Activated naive CD4-positive, alpha-beta T cell treated with anti-CD3 and anti-CD28 coated beads for 36 hours (primary cell): Measurements from ENCODE around the gene OXLD1. TPM values are rescaled to one million over a fixed set of nuclear protein-coding genes. Genes with fewer than 3 reads are reported as not detected.
"Not testable (repeated sequence)": the region's sequence is repeated elsewhere in the genome, so short reads cannot be mapped to it uniquely, and the experiment has no call there.

Experiments used
- CTCF ChIA-PET: fragments of 350-600 bp; sonication (Branson Sonifier 250); formaldehyde crosslinking; loops from one replicate; lab custom pipeline; 2021; ENCODE audit warnings: antibody characterized with exemption; lab: Charles Lee
- DNase-seq: peaks from one replicate; pipeline ENCODE4 v3.0.0-alpha.2; 2020
- H3K27ac Mint-ChIP-seq: one replicate; pipeline ENCODE4 v1.8.0; 2021; ENCODE audit warnings: mild to moderate bottlenecking, mixed read lengths
- H3K27me3 Mint-ChIP-seq: one replicate; pipeline ENCODE4 v1.8.0; 2021; ENCODE audit warnings: low read depth, mixed read lengths
- H3K36me3 Mint-ChIP-seq: one replicate; pipeline ENCODE4 v1.8.0; 2021; ENCODE audit warnings: low read depth, mixed read lengths
- H3K4me1 Mint-ChIP-seq: one replicate; pipeline ENCODE4 v1.8.0; 2021; ENCODE audit warnings: low read depth, mixed read lengths
- H3K4me3 Mint-ChIP-seq: one replicate; pipeline ENCODE4 v1.8.0; 2021; ENCODE audit warnings: mild to moderate bottlenecking, moderate library complexity, mixed read lengths
- H3K9me3 Mint-ChIP-seq: one replicate; pipeline ENCODE4 v1.8.0; 2021; ENCODE audit warnings: mixed read lengths
- intact Hi-C: fragments of 100-400 bp; cut with micrococcal nuclease; formaldehyde crosslinking; loops from one replicate; pipeline ENCODE4 v1.15.1; 2023
- total RNA-seq, 2 experiments: library from RNA; stranded (reverse); gene quantifications; one replicate each; pipeline ENCODE4 v1.2.3, GENCODE V29; 2021

Gene OXLD1
- total RNA-seq, 2 experiments from 2014 or later, result 41.9 to 44.1 TPM

DNA sequence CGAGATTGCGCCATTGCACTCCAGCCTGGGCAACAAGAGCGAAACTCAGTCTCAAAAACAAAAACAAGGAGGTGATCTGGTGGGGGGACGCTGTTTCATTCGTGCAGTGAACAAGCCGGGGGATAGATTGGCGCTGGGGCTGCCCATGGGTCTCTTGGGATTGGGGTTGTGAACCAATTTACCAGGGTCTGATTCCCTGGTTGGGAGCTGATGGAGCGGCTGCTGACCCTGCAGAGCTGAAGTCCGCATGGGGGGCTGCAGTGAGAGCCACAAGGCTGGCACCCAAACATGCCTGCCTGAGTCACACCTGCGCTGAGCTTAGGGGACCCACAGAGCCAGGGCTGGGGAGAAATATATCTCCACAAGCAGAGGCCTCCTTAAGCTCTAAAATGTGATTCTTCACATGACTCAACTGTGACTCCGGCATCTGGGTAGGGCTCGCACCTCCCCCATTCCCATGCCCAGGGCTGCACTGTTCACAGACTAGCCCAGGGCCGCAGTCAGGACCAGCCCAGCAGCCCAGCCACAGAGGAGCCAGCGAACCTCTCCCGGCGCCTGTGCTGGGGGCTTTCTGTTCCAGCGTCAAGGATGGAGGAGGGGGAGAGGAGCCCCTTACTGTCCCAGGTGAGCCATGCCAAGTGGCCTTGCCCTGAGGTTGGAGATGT is 24.4 kb downstream of the OXLD1 start:
- H3K27me3 Mint-ChIP-seq, result no peaks in the 10 kb centered on the region
- H3K9me3 Mint-ChIP-seq, result no peaks in the 10 kb centered on the region
- DNase-seq, result no peak
- no peak overlapping the region for H3K27ac Mint-ChIP-seq
- no peaks in the 10 kb centered on the region for H3K36me3 Mint-ChIP-seq
- H3K4me3 Mint-ChIP-seq, result no peak overlapping the region
- intact Hi-C loops, result no loop called here
- CTCF ChIA-PET, result no interaction called here
- peaks cover 3% of the 10 kb centered on the region for H3K4me1 Mint-ChIP-seq

DNA sequence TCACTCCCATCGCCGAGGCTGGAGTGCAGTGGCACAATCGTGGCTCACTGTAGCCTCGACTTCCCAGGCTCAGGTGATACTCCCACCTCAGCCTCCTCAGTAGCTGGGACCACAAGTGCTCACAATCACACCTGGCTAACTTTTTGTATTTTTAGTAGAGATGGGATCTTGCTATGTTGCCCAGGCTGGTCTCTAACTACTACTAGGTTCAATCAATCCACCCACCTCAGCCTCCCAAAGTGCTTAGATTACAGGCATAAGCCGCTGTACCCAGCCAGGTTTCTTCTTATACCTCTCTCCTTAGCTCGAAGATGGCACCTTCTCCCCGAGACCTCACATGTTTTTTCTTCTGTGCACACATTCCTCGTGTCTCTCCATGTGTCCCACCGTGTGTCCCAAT is 26.4 kb downstream of the OXLD1 start:
- CTCF ChIA-PET, result no interaction called here
- H3K4me1 Mint-ChIP-seq, result peaks cover 14% of the 10 kb centered on the region
- no peaks in the 10 kb centered on the region for H3K27me3 Mint-ChIP-seq
- intact Hi-C loops, result no loop called here
- H3K27ac Mint-ChIP-seq, result no peak overlapping the region
- no peaks in the 10 kb centered on the region for H3K36me3 Mint-ChIP-seq
- H3K9me3 Mint-ChIP-seq, result no peaks in the 10 kb centered on the region
- H3K4me3 Mint-ChIP-seq, result no peak overlapping the region
- DNase-seq, result no peak

DNA sequence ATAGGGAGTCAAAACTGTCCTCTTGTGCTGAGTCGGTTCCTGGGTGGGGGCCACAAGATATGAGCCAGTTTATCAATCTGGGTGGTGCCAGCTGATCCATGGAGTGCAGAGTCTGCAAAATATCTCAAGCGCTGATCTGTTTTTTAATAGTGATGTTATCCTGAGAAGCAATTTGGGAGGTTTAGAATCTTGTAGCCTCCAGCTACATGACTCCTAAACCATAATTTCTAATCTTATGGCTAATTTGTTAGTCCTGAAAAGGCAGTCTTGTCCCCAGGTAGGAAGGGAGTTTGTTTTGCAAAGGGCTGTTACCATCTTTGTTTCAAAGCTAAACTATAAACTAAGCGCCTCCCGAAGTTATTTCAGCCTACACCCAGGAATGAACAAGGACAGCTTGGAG is 27.7 kb downstream of the OXLD1 start:
- peaks cover 20% of the 10 kb centered on the region for H3K4me1 Mint-ChIP-seq
- H3K27me3 Mint-ChIP-seq, result no peaks in the 10 kb centered on the region
- H3K36me3 Mint-ChIP-seq, result peaks cover 1% of the 10 kb centered on the region
- intact Hi-C loops, result no loop called here
- H3K4me3 Mint-ChIP-seq, result no peak overlapping the region
- DNase-seq, result no peak
- H3K9me3 Mint-ChIP-seq, result no peaks in the 10 kb centered on the region
- no peak overlapping the region for H3K27ac Mint-ChIP-seq
- CTCF ChIA-PET, result no interaction called here

DNA sequence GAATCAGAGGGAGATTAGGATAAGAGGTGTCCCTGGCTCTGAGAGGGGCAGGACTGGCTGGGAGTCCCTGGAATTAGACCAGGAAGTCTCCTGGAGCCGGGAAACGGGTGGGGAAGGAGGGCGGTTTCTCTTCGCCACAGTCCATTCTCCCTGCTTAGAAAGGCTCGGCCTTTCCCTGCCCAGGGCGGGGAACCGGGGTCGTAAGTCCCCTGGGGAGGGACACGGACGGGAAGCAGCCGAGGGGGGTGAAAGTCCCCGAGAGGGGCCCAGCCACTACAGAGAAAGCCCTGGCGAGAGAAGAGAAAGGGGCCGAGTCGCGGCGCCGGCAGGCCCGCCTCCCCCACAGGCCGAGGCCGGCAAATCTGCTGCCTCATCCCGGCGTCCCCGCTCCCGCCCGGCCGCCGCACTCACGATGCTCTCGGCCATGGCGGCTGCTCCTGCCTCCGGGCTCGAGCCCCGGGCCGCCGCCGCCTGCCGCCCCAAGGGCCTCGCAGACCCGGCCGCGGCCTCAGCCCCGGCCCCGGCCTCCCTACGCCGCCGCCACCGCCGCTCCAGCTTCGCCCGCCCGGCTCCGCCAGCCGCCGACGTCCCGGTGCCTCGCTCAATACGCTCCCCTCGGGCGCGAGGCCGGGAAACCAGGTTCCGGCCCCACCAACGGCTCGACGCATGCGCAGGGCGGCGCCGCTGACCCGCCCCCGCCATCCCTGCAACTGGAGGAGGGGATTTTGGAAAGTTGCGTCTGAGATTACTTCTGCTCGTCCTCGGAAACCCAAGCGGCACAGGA is 29.7 kb downstream of the OXLD1 start, which contains the start of the genes NPLOC4 and TSPAN10:
Gene NPLOC4 (minus strand): TSS at position 608 of the 784 bp plus-strand sequence. CDS start 182 bp downstream, at position 426.
Gene TSPAN10 (plus strand): TSS at position 692 of the 784 bp plus-strand sequence. CDS start 5,217 bp downstream, outside the sequence.
- intact Hi-C loops, result loop anchor here (2.0 kb wide), 1 partner anchor 30 kb away; the partner anchor contains the start of genes CCDC137 and OXLD1
- CTCF ChIA-PET, result no interaction called here
- Mint-ChIP-seq H3K27me3 (no peaks in the 10 kb centered on the region), H3K9me3 (no peaks in the 10 kb centered on the region), H3K4me3 (peak within 1 kb of the TSS; percentile 93), H3K27ac (peak within 1 kb of the TSS; percentile 79), H3K36me3 (peaks cover 3% of the 10 kb centered on the region), H3K4me1 (peaks cover 26% of the 10 kb centered on the region)
- DNase-seq, result peak; percentile 85

DNA sequence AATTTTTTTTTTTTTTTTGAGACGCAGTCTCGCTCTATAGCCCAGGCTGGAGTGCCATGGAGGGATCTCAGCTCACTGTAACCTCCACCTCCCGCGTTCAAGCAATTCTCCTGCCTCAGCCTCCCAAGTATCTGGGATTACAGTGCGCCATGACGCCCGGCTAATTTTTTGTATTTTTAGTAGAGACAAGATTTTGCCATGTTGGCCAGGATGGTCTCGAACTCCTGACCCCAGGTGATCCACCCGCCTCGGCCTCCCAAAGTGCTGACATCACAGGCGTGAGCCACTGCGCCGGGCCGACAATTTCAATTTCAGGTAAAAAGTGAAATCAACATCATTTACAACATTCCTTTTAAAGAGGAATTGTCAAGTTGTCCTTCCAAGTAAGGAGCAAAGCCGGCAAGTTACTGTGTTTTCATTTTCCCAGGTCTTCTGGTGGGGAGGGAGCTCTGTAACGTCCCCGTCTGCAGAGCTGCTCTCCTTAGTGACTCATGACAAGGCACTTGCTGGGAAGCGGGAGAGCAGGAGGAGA is 30.4 kb downstream of the OXLD1 start:
- CTCF ChIA-PET, result no interaction called here
- DNase-seq, result no peak
- H3K9me3 Mint-ChIP-seq, result no peaks in the 10 kb centered on the region
- H3K4me3 Mint-ChIP-seq, result peak overlapping the region; percentile 93
- H3K27me3 Mint-ChIP-seq, result no peaks in the 10 kb centered on the region
- peaks cover 4% of the 10 kb centered on the region for H3K36me3 Mint-ChIP-seq
- peak overlapping the region; percentile 79 for H3K27ac Mint-ChIP-seq
- intact Hi-C loops, result loop anchor here (2.0 kb wide), 1 partner anchor 31 kb away; the partner anchor contains the start of genes CCDC137 and OXLD1
- peaks cover 29% of the 10 kb centered on the region for H3K4me1 Mint-ChIP-seq

DNA sequence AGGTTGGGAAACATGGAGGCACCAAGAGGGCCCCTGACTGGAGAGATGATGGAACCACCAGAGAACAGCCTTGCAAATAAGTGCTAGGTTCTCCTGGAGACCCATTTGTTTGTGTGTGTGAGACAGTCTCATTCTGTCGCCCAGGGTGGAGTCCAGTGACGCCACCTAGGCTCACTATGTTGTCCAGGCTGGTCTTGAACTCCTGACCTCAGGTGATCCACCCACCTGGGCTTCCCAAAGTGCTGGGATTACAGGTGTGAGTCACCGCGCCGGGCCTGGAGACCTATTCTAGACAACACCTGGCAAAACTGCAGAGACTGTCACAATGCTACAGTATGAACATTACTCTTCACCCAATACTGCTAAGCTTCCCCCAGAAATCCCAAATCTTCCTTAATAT is 31.0 kb downstream of the OXLD1 start:
- no peaks in the 10 kb centered on the region for H3K27me3 Mint-ChIP-seq
- H3K9me3 Mint-ChIP-seq, result no peaks in the 10 kb centered on the region
- DNase-seq, result no peak
- peak overlapping the region; percentile 30 for H3K27ac Mint-ChIP-seq
- H3K4me3 Mint-ChIP-seq, result peak overlapping the region; percentile 93
- CTCF ChIA-PET, result no interaction called here
- H3K4me1 Mint-ChIP-seq, result peaks cover 29% of the 10 kb centered on the region
- H3K36me3 Mint-ChIP-seq, result peaks cover 6% of the 10 kb centered on the region
- intact Hi-C loops, result no loop called here

DNA sequence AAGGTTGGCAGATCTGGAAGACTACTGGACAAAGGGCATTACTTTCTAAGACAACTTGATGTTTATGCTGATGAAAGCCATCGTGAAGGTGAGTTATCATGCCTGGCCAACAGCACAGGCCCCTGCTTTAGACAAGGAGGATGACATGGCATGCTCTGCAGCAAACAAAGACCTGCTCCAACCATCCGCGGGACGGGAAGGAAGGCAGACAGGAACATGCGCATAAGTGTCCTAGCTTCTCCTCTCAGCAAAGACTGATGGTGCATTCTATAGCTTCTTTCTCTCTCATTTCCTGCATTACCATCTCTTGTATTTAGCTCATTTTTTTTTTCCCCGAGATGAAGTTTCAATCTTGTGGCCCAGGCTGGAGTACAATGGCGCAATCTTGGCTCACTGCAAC is 34.9 kb downstream of the OXLD1 start:
- H3K4me3 Mint-ChIP-seq, result no peak overlapping the region
- DNase-seq, result no peak
- no peak overlapping the region for H3K27ac Mint-ChIP-seq
- CTCF ChIA-PET, result interaction anchor here (3.0 kb wide), 1 partner anchor 30 kb away, joined by 12 read pairs; no protein-coding TSS in a partner anchor
- no peaks in the 10 kb centered on the region for H3K27me3 Mint-ChIP-seq
- peaks cover 27% of the 10 kb centered on the region for H3K4me1 Mint-ChIP-seq
- intact Hi-C loops, result no loop called here
- H3K36me3 Mint-ChIP-seq, result peaks cover 34% of the 10 kb centered on the region
- H3K9me3 Mint-ChIP-seq, result no peaks in the 10 kb centered on the region

DNA sequence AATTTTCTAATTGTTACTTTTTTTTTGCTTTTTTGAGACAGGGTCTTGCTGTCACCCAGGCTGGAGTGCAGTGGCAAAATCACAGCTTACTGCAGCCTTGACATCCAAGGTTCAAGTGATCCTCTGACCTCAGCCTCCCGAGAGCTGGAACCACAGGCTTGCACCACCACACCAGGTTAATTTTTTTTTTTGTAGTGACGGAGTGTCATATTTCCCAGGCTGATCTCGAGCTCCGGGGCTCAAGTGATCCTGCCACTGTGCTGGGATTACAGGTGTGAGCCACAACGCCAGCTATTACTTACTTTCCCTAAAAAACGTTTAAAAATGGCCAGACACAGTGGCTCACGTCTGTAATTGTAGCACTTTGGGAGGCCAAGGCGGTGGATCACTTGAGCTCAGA is 36.1 kb downstream of the OXLD1 start:
- intact Hi-C loops, result no loop called here
- H3K27ac Mint-ChIP-seq, result no peak overlapping the region
- no peaks in the 10 kb centered on the region for H3K9me3 Mint-ChIP-seq
- DNase-seq, result no peak
- no peaks in the 10 kb centered on the region for H3K27me3 Mint-ChIP-seq
- peaks cover 44% of the 10 kb centered on the region for H3K36me3 Mint-ChIP-seq
- H3K4me3 Mint-ChIP-seq, result no peak overlapping the region
- H3K4me1 Mint-ChIP-seq, result peaks cover 19% of the 10 kb centered on the region
- CTCF ChIA-PET, result interaction anchor here (0.7 to 3.0 kb wide), 3 partner anchors 29 to 212 kb away, joined by 3 to 12 read pairs (median 7); no protein-coding TSS in a partner anchor

DNA sequence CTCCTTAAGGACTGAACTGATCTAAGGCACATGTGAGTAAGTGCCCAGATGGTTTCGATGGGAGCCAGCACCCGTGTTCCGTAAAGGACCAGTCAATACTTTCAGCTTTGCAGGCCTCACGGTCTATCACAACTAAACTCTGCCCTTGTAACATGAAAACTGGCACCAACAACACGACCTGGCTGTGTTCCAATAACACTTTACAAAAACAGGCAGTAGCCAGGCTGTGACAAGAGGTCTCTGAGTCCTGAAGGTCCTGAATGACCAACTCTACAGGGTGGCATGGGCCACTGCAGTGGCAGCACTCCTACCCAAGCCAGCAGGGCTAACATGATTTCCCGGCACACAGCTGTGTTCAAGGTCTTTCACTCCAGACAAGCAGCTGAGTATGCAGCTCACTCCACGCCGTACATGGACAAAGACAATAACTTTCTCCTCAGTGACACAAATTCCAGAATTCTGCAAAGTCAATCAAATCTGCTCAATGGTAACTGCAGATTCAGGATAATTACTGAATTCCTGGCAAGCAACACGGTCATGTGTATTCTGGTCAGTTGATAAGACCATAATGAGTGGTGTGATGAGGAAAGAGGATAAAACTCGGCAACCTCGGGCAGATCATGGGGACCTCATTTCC is 44.8 kb downstream of the OXLD1 start:
- CTCF ChIA-PET, result interaction anchor here (1.3 kb wide), 1 partner anchor 21 kb away, joined by 4 read pairs; no protein-coding TSS in a partner anchor
- peaks cover 51% of the 10 kb centered on the region for H3K36me3 Mint-ChIP-seq
- H3K9me3 Mint-ChIP-seq, result no peaks in the 10 kb centered on the region
- DNase-seq, result no peak
- no peak overlapping the region for H3K4me3 Mint-ChIP-seq
- peaks cover 7% of the 10 kb centered on the region for H3K4me1 Mint-ChIP-seq
- intact Hi-C loops, result no loop called here
- H3K27ac Mint-ChIP-seq, result no peak overlapping the region
- H3K27me3 Mint-ChIP-seq, result no peaks in the 10 kb centered on the region

DNA sequence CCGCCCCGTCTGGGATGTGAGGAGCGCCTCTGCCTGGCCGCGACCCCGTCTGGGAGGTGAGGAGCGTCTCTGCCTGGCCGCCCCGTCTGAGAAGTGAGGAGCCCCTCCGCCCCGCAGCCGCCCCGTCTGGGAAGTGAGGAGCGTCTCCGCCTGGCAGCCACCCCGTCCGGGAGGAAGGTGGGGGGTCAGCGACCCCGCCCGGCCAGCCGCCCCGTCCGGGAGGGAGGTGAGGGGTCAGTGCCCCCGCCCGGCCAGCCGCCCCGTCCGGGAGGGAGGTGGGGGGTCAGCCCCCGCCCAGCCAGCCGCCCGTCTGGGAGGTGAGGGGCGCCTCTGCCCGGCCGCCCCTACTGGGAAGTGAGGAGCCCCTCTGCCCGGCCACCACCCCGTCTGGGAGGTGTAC is 48.1 kb downstream of the OXLD1 start:
- CTCF ChIA-PET, result interaction anchor here (0.7 kb wide), 1 partner anchor 50 kb away, joined by 3 read pairs; no protein-coding TSS in a partner anchor
- H3K27ac Mint-ChIP-seq, intact Hi-C loops, H3K4me3 Mint-ChIP-seq, H3K27me3 Mint-ChIP-seq, DNase-seq, H3K9me3 Mint-ChIP-seq: not testable (repeated sequence)
- peaks cover 26% of the 10 kb centered on the region for H3K4me1 Mint-ChIP-seq
- H3K36me3 Mint-ChIP-seq, result peaks cover 40% of the 10 kb centered on the region

DNA sequence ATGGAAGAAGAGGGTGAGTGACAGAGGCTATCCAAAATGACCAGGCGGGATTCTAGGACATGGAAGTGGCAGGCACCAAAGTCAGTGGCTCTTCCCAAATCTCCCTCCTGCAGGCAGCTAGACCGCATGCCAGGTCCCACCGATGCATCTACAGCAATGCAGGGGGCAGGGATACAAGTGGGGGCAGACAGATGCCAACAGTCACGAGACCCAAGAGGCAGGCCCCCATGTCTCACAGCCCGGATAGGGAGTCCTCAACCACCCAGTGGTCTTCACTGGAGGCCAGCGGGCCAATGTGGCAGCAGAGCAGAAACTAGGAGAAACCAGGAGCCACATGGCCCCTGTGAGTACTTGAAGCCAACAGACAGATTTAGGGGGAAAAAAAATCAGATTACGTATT is 49.5 kb downstream of the OXLD1 start:
- Mint-ChIP-seq H3K4me3 (no peak overlapping the region), H3K27ac (no peak overlapping the region)
- intact Hi-C loops, result no loop called here

More for the DNA sequence above, 49.5 kb downstream of the OXLD1 start:
- H3K27me3 Mint-ChIP-seq, result no peaks in the 10 kb centered on the region
- no peaks in the 10 kb centered on the region for H3K9me3 Mint-ChIP-seq
- no peak for DNase-seq
- peaks cover 26% of the 10 kb centered on the region for H3K4me1 Mint-ChIP-seq
- peaks cover 39% of the 10 kb centered on the region for H3K36me3 Mint-ChIP-seq
- CTCF ChIA-PET, result interaction anchor here (1.0 kb wide), 1 partner anchor 16 kb away, joined by 3 read pairs; no protein-coding TSS in a partner anchor
